ENCODE data around the gene DICER1. TPM values are rescaled to one million over a fixed set of nuclear protein-coding genes. Genes with fewer than 3 reads are reported as not detected.

DICER1 gene
- total and polyA plus RNA-seq, 2 donors, result 15.4 to 146 TPM

DNA sequence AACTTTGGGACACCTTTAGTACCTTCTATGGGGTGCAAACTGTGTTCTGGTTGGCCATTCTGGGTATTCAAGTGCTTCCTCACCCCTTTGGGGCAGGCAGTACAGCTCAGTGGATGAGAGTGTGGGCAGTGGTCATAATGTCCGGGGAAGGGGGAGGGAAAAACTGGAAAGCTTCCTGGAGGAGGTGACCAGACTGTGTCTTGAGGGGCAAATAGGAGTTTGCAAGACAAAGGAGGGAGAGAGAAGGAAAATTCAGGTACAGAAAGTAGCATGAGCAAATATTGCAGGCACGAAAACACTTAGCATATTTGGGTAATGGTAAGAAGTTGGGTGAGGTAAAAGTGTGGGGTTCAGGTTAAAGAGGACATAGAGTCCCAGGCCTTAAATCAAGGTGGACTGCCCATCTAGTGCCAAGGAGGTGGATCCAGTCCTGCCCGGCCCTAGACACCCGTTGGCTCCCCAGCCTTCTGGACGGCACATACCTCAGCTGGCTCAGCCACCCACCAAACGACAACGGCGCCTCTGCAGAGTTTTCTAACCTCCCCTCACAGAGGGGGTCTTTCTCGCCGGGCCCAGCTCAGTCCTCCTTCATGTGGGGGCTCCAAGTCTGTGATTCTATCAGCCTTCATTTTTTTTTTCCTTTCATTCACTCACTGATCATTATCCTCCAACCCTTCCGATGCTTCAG lies 86.4 kb downstream of the DICER1 start:
- Histone ChIP-seq H3K4me1 (ENCODE audit: insufficient read depth) (no peaks in the 10 kb centered on the region), H3K4me3 (ENCODE audit: low read depth, low read length) (no peak overlapping the region), H3K27ac (ENCODE audit: low read depth) (no peak overlapping the region), H3K36me3 (ENCODE audit: insufficient read depth) (no peaks in the 10 kb centered on the region)
- 50% methylated on average over 11 of the region's 11 CpGs for WGBS
- no peak for DNase-seq (ENCODE audit: extremely low spot score)

DNA sequence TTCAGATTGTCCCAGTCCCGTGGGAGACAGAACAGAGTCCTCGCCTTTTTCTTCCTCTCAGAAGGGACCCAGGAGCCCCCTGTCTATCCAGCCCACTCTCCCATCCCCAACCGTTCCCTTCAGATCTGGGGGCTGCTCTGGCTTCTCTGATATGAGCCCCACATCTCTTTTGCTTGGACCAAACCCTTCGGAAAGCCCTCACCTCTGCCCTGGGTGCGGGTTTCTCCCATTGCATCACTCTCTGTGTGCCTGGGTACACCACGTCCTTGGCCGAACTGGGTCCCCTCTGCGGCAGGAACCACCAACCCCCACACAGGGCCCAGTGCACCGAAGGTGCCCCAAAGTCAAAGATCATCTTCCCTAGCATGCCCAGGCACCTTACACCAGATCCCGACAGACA lies 87.8 kb downstream of the DICER1 start:
- no peak for DNase-seq (ENCODE audit: extremely low spot score)
- WGBS, result 85% methylated on average over 10 of the region's 10 CpGs
- Histone ChIP-seq H3K4me1 (ENCODE audit: insufficient read depth) (no peaks in the 10 kb centered on the region), H3K36me3 (ENCODE audit: insufficient read depth) (no peaks in the 10 kb centered on the region), H3K27ac (ENCODE audit: low read depth) (no peak overlapping the region), H3K4me3 (ENCODE audit: low read depth, low read length) (no peak overlapping the region)

DNA sequence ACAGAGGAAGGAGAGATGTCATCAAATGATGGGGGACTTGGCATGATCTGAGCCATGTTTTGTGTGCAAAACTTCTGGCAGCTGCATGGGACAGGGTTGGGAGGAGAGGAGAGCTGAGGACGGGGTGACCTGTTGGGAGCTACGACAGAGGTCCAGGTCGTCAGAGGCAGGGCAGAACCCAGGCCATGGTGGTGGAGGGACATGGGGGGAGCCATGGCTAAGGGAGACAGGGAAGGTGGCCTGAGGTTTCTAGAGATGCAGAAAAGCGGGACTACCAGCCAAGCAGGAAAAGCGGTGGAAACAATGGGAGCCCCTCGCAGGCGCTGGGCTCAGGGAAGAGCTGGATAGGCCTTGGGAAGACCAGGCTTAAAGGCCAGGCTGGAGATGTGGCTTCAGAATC lies 88.3 kb downstream of the DICER1 start:
- 69% methylated on average over 7 of the region's 7 CpGs for WGBS
- DNase-seq (ENCODE audit: extremely low spot score), result no peak
- H3K4me1 ChIP-seq (ENCODE audit: insufficient read depth), result no peaks in the 10 kb centered on the region

DNA sequence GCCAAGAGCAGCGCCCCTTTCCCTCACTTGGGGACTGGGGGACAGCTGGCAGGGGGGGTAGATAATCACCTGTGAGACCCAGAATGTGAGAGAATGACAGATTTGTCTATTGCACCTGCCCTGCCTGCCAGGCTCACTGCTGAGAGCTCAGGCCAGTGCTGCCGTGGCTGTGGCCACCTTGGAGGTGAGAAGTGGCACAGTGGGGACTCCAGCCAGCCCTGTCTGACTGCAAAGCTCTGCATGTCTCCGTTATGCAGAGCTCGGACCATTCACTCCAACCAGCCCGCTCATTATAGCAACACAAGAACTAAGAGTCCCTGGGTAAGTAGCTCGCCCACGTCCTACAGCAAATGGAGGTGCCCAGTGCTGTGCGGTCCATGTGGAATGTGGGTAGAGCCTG lies 88.8 kb downstream of the DICER1 start:
- Histone ChIP-seq H3K36me3 (ENCODE audit: insufficient read depth) (no peaks in the 10 kb centered on the region), H3K27ac (ENCODE audit: low read depth) (no peak overlapping the region), H3K4me1 (ENCODE audit: insufficient read depth) (no peaks in the 10 kb centered on the region), H3K4me3 (ENCODE audit: low read depth, low read length) (no peak overlapping the region)
- 80% methylated on average over 8 of the region's 8 CpGs for WGBS
- DNase-seq (ENCODE audit: extremely low spot score), result no peak

More for the DNA sequence above, 88.3 kb downstream of the DICER1 start:
- Histone ChIP-seq H3K27ac (ENCODE audit: low read depth) (no peak overlapping the region), H3K36me3 (ENCODE audit: insufficient read depth) (no peaks in the 10 kb centered on the region), H3K4me3 (ENCODE audit: low read depth, low read length) (no peak overlapping the region)

DNA sequence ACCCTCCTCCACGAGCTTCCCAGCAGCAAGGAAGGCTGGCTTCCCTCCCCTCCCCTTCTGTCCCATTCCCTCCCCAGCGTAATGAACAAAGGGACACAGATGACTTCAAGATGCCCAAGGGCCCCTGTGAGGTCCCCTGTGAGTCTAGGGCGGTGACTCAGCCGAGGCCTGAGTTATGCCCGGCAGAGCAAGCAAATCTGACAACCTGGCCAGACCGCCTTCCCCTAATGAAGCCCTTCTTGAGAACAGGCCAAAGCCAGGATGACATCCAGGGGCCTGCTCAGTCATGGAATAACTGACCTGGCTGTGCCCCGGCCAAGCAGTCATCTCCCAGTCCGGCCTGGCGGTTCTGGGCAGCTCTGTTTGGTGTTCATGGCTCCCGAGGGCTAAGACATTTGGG lies 89.2 kb downstream of the DICER1 start:
- no peak for DNase-seq (ENCODE audit: extremely low spot score)
- H3K4me1 ChIP-seq (ENCODE audit: insufficient read depth), result no peaks in the 10 kb centered on the region

DNA sequence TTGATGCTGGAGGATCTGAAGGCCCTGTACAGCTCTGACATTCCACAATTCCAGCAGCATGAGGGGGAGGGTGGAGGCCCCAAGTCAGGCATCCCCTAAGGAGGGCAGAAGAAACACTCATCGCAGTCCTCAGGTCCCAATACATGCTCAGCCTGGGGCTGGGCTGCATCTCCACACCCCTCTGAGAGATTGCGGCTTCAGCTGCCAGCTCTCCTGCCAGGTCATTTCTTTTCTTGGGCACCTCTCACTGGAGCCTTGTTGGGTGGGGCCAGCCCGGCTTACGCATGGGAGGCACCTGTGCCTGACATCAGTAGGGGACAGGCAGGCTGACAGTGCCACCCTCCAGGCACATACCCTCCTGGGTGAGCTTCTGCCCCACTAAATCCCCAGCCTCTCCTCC lies 89.8 kb downstream of the DICER1 start:
- no peak for DNase-seq (ENCODE audit: extremely low spot score)
- Histone ChIP-seq H3K4me1 (ENCODE audit: insufficient read depth) (no peaks in the 10 kb centered on the region), H3K27ac (ENCODE audit: low read depth) (no peak overlapping the region), H3K4me3 (ENCODE audit: low read depth, low read length) (no peak overlapping the region), H3K36me3 (ENCODE audit: insufficient read depth) (no peaks in the 10 kb centered on the region)
- 95% methylated on average over 4 of the region's 4 CpGs for WGBS

More for the DNA sequence above, 89.2 kb downstream of the DICER1 start:
- Histone ChIP-seq H3K27ac (ENCODE audit: low read depth) (no peak overlapping the region), H3K36me3 (ENCODE audit: insufficient read depth) (no peaks in the 10 kb centered on the region), H3K4me3 (ENCODE audit: low read depth, low read length) (no peak overlapping the region)
- 72% methylated on average over 10 of the region's 10 CpGs for WGBS

DNA sequence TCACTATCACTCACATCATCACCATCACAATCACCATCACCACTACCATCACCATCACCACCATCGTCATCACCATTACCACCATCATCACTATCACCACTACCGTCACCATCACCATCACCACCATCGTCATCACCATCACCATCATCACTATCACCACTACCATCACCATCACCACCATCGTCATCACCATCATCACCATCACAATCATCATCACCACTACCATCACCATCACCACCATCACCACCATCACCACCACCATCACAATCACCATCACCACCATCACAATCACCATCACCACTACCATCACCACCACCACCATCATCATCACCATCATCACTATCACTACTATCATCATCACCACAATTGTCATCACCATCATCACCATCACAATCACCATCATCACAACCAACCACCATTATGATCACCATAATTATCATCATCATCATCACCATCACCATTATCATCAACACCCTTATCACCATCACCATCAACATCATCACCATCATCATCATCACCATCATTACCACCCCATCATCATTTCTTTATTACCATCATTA lies 90.8 kb downstream of the DICER1 start:
- Histone ChIP-seq H3K4me1 (ENCODE audit: insufficient read depth) (peaks cover 2% of the 10 kb centered on the region), H3K36me3 (ENCODE audit: insufficient read depth) (no peaks in the 10 kb centered on the region)
- no peak for DNase-seq (ENCODE audit: extremely low spot score)

DNA sequence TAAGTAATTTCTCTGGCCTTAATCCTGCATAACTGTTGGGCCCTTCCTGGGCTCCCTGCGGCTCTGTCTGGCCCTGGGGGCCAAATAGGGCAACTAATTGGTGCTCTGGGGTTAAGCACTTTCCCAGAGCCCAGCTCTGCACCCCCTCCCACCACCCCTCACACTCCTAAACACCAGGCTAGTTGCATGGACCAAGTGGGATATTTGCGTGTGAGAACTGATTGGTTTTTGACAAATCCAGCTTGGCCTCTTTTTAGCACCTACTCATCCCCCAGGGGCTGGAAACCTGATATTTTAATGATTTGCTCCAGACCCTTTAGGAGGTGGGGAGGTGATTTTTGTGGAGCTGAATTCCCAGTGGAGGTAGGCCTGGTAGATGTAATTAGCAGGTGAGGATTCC lies 91.9 kb downstream of the DICER1 start:
- no peak for DNase-seq (ENCODE audit: extremely low spot score)
- Histone ChIP-seq H3K4me1 (ENCODE audit: insufficient read depth) (peaks cover 2% of the 10 kb centered on the region), H3K36me3 (ENCODE audit: insufficient read depth) (no peaks in the 10 kb centered on the region), H3K27ac (ENCODE audit: low read depth) (no peak overlapping the region), H3K4me3 (ENCODE audit: low read depth, low read length) (no peak overlapping the region)
- WGBS, result 78% methylated on average over 2 of the region's 2 CpGs

More for the DNA sequence above, 90.8 kb downstream of the DICER1 start:
- no peak overlapping the region for H3K27ac ChIP-seq (ENCODE audit: low read depth)
- 96% methylated on average over 4 of the region's 4 CpGs for WGBS
- no peak overlapping the region for H3K4me3 ChIP-seq (ENCODE audit: low read depth, low read length)

DNA sequence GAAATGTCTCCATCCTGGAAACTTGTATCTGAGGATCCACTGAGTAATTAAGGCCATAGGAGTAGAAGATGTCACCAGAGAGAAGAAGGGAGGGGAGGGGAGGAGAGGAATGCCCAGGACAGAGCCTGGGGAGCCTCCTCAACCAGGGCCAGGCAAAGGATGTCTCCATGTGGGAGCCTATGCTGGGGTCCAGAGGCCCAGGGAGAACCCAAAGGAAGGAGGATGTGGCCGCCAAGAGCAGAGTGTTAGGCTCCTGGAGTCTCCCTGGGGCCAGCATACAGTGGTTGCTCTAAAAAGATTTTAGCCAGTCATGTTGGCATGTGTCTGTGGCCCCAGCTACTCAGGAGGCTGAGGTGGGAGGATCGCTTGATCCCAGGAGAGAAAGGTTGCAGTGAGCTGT lies 92.6 kb downstream of the DICER1 start:
- peaks cover 2% of the 10 kb centered on the region for H3K4me1 ChIP-seq (ENCODE audit: insufficient read depth)
- H3K4me3 ChIP-seq (ENCODE audit: low read depth, low read length), result no peak overlapping the region
- H3K36me3 ChIP-seq (ENCODE audit: insufficient read depth), result no peaks in the 10 kb centered on the region
- no peak for DNase-seq (ENCODE audit: extremely low spot score)
- WGBS, result 99% methylated on average over 2 of the region's 2 CpGs
- no peak overlapping the region for H3K27ac ChIP-seq (ENCODE audit: low read depth)

DNA sequence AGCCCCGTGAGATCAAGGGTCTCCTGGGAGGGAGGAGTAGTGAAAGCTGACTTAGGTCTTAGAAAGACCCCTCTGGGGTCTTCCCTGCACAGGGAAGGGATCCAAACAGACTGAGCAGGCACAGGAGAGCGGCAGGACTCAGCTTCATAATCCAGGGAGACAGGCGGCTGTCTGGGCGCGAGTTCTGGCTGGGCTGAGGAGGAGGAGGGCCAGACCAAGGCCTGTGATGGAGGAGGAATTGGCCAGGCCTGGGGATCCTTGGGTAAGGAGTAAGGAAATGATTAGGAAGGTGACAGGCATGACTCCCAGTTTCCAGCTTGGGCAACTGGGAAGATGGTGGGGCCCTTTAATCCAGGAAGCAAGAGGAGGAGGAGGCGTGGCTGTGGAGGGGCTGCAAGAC lies 93.1 kb downstream of the DICER1 start:
- 94% methylated on average over 6 of the region's 6 CpGs for whole genome bisulfite sequencing
- no peak for DNase-seq (ENCODE audit: extremely low spot score)
- H3K36me3 ChIP-seq (ENCODE audit: insufficient read depth), result no peaks in the 10 kb centered on the region

DNA sequence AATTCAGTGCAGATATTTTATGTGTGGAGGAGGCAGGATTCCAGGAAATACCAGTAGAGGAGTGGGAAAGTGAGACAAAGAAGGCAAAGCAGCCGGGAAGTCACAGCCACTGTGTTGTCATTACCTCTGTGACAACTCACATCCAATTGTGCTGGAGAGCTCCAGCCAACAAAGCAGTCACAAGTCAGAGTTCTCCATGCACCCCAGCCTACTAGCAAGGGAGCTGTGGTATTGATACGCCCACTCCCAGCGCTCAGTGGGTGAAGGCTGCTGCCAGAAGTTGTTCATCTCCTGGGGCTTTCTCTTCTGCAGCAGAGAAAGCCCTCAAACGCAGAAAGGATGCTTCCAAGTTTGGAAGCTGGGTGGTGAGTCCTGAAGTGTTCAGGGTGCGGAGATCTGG lies 93.9 kb downstream of the DICER1 start:
- DNase-seq (ENCODE audit: extremely low spot score), result no peak

More for the DNA sequence above, 93.1 kb downstream of the DICER1 start:
- Histone ChIP-seq H3K4me3 (ENCODE audit: low read depth, low read length) (no peak overlapping the region), H3K27ac (ENCODE audit: low read depth) (no peak overlapping the region), H3K4me1 (ENCODE audit: insufficient read depth) (peaks cover 2% of the 10 kb centered on the region)

DNA sequence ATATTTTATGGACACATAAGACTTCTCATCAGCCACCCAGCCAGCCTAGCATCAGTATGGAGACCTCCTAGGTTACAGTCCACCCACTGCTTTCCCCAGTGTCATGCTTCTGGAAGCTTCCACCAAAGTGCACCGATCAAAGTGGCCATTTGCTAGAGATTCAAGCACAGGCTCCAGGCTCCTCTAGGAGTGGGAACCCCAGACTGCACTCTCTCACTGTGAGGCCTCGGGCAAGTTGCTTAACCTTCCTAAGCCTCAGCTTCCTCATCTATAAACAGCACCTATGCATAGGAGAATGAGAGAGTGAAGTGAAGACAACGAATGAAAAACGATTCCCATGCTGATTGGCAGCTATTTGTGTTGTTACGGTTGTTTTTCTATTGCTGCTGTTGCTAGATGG lies 94.4 kb downstream of the DICER1 start:
- H3K27ac ChIP-seq (ENCODE audit: low read depth), result no peak overlapping the region
- DNase-seq (ENCODE audit: extremely low spot score), result no peak
- WGBS, result 82% methylated on average over 5 of the region's 5 CpGs
- peaks cover 2% of the 10 kb centered on the region for H3K4me1 ChIP-seq (ENCODE audit: insufficient read depth)
- no peaks in the 10 kb centered on the region for H3K36me3 ChIP-seq (ENCODE audit: insufficient read depth)
- no peak overlapping the region for H3K4me3 ChIP-seq (ENCODE audit: low read depth, low read length)

More for the DNA sequence above, 93.9 kb downstream of the DICER1 start:
- Histone ChIP-seq H3K4me3 (ENCODE audit: low read depth, low read length) (no peak overlapping the region), H3K4me1 (ENCODE audit: insufficient read depth) (peaks cover 2% of the 10 kb centered on the region), H3K36me3 (ENCODE audit: insufficient read depth) (no peaks in the 10 kb centered on the region), H3K27ac (ENCODE audit: low read depth) (no peak overlapping the region)
- 83% methylated on average over 5 of the region's 5 CpGs for WGBS

DNA sequence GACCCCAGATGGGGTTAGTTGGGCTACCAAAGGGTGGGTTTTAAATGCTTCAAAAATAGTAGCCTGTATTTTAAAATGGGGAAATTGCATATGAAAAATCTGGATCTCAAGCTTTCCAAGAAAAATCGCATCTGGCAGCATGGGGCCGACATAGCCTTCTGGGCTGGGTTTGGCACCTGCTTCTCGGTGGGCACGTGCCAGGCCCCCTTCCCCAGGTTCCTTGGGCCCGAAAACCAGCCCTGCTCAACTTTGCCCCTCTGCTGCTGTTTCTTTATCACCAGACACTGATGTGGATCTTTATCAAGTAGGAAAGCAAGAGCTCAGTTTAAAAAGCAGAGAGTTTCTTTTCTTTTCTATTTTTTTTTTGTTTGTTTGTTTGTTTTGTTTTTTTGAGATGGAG lies 95.1 kb downstream of the DICER1 start:
- WGBS, result 88% methylated on average over 5 of the region's 5 CpGs
- H3K36me3 ChIP-seq (ENCODE audit: insufficient read depth), result no peaks in the 10 kb centered on the region
- DNase-seq (ENCODE audit: extremely low spot score), result no peak

DNA sequence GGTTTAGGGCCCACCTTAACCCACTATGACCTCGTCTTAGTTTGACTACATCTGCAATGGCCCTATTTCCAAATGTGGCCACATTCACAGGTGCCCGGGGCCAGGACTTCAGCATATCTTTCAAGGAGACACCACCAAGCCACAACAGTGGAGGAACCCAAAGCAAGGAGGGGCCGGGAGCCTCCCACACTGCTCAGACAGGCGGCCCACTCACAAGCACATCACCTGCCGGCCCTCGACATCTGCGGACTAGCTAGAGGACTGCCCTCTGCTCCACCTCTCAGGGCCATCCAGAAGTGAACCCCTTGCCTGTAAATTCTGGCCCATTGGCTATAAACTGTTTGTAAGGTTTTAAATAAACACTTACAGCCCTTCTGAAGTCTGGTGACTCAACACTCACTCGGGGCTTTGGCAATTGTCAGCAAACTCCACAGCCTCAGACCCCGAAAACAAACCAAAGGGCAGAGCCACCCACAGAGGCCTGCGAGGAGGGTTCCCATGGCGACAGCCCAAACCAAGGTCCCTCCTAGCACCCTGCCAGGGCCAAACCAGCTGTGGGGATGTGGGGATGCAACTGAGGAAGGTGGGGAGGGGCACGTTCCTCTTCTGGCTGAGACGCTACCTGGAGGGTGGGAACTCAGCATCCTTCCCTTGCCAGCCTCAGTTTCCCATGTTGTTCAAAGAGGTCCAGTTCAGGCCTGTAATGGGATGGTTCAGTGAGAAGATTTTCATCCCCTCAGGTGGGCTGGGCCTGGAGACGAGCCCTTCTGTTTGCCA lies 95.8 kb downstream of the DICER1 start:
- Histone ChIP-seq H3K36me3 (ENCODE audit: insufficient read depth) (no peaks in the 10 kb centered on the region), H3K27ac (ENCODE audit: low read depth) (no peak overlapping the region), H3K4me1 (ENCODE audit: insufficient read depth) (peaks cover 2% of the 10 kb centered on the region), H3K4me3 (ENCODE audit: low read depth, low read length) (no peak overlapping the region)
- WGBS, result 69% methylated on average over 14 of the region's 14 CpGs
- no peak for DNase-seq (ENCODE audit: extremely low spot score)

More for the DNA sequence above, 95.1 kb downstream of the DICER1 start:
- no peak overlapping the region for H3K27ac ChIP-seq (ENCODE audit: low read depth)
- peaks cover 2% of the 10 kb centered on the region for H3K4me1 ChIP-seq (ENCODE audit: insufficient read depth)
- H3K4me3 ChIP-seq (ENCODE audit: low read depth, low read length), result no peak overlapping the region

Measured in urinary bladder (tissue), 4 donors.